Kasumi-1 (cell line): Measurements from ENCODE around the gene PEF1.

ENCODE experiments used
- DNase-seq, 2 experiments: peaks; one replicate each; lab custom pipeline; 2025; lab: John Stamatoyannopoulos, UW

PEF1 gene

GRCh38 chr1:31584869-31585735 is 59.6 kb downstream of the PEF1 start:
- no peak for DNase-seq

GRCh38 chr1:31583995-31584868 is 60.4 kb downstream of the PEF1 start:
- no peak for DNase-seq

- no peak for DNase-seq
Observed at GRCh38 chr1:31583082-31583994, 61.3 kb downstream of the PEF1 start.

GRCh38 chr1:31581821-31582810 is 62.6 kb downstream of the PEF1 start:
- DNase-seq: no peak

GRCh38 chr1:31580891-31581603 is 63.6 kb downstream of the PEF1 start:
- DNase-seq: no peak

GRCh38 chr1:31580513-31580870 is 64.2 kb downstream of the PEF1 start:
- no peak for DNase-seq
